Esophagus muscularis mucosa (tissue), 3 donors: ENCODE data around the gene MAGEC2.

Source experiments
- CTCF ChIP-seq, 3 experiments: fragments of 200-600 bp in 2 of 3; fragments of 450-650 bp in 1 of 3; sonication (generic) in 2 of 3; IDR thresholded peaks; one replicate each; pipeline ENCODE4 v1.5.1; 2017 to 2019; ENCODE audit warnings: antibody characterized with exemption in 3 of 3, mild to moderate bottlenecking in 2 of 3, moderate library complexity in 1 of 3
- EP300 ChIP-seq: sonication (generic); formaldehyde crosslinking; IDR thresholded peaks from one replicate; pipeline ENCODE4 v1.6.1; 2017; ENCODE audit warnings: antibody characterized with exemption

- TF ChIP-seq CTCF (IDR thresholded peaks at IDR 0.05) (no peak), EP300 (no peak)
These were observed 44.6 kb upstream of the MAGEC2 start for GRCh38 chrX:142249721-142250120.
